HepG2 (cell line): ENCODE results near the gene IL1RL2.

Experiments
- CEBPB ChIP-seq: IDR thresholded peaks from 2 replicates; pipeline ENCODE4 v1.6.1; 2011; ENCODE audit warnings: low read depth, low read length, improper control_type of control experiment, borderline replicate concordance
- ZBTB33 ChIP-seq: sonication (generic); formaldehyde crosslinking; IDR thresholded peaks from 2 replicates; pipeline ENCODE4 v1.4.0; 2020; ENCODE audit warnings: missing genetic modification reagents

GRCh38 chr2:102177814-102178478 is 8.9 kb upstream of the IL1RL2 start:
- TF ChIP-seq ZBTB33 (CRISPR knock-in tag) (no peak), CEBPB (no peak)
